ENCODE data around the gene C17orf78.
"Not testable (repeated sequence)": the region's sequence is repeated elsewhere in the genome, so short reads cannot be mapped to it uniquely, and the experiment has no call there.

Gene C17orf78

GRCh38 chr17:37405955-37406634 lies 30.3 kb downstream of the C17orf78 start:
- H3K4me3 ChIP-seq (ENCODE audit: low read depth, low read length): peak overlapping the region; percentile 78
- DNase-seq (ENCODE audit: low read depth): no peak
- TF ChIP-seq, protein P1, sequence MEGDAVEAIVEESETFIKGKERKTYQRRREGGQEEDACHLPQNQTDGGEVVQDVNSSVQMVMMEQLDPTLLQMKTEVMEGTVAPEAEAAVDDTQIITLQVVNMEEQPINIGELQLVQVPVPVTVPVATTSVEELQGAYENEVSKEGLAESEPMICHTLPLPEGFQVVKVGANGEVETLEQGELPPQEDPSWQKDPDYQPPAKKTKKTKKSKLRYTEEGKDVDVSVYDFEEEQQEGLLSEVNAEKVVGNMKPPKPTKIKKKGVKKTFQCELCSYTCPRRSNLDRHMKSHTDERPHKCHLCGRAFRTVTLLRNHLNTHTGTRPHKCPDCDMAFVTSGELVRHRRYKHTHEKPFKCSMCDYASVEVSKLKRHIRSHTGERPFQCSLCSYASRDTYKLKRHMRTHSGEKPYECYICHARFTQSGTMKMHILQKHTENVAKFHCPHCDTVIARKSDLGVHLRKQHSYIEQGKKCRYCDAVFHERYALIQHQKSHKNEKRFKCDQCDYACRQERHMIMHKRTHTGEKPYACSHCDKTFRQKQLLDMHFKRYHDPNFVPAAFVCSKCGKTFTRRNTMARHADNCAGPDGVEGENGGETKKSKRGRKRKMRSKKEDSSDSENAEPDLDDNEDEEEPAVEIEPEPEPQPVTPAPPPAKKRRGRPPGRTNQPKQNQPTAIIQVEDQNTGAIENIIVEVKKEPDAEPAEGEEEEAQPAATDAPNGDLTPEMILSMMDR (IDR thresholded peaks at IDR 0.05; ENCODE audit: control insufficient read depth, extremely low read depth, insufficient read depth): no peak

GRCh38 chr17:37406635-37407461 lies 31.1 kb downstream of the C17orf78 start, which contains the start of the genes ACACA and TADA2A:
ACACA (minus strand) TSS chr17:37406836; CDS start chr17:37406299, 537 bp downstream.
TADA2A (plus strand) TSS chr17:37406886; CDS start chr17:37411366, 4,480 bp downstream.
- TF ChIP-seq, protein P1 (IDR thresholded peaks at IDR 0.05; ENCODE audit: control insufficient read depth, extremely low read depth, insufficient read depth): no peak
- DNase-seq (ENCODE audit: low read depth): peak; percentile 40
- H3K4me3 ChIP-seq (ENCODE audit: low read depth, low read length): peak within 1 kb of the TSS; percentile 78

- H3K4me3 ChIP-seq (ENCODE audit: low read depth, low read length); DNase-seq (ENCODE audit: low read depth): not testable (repeated sequence)
These were observed 32.3 kb downstream of the C17orf78 start for GRCh38 chr17:37408145-37408479.

DNA sequence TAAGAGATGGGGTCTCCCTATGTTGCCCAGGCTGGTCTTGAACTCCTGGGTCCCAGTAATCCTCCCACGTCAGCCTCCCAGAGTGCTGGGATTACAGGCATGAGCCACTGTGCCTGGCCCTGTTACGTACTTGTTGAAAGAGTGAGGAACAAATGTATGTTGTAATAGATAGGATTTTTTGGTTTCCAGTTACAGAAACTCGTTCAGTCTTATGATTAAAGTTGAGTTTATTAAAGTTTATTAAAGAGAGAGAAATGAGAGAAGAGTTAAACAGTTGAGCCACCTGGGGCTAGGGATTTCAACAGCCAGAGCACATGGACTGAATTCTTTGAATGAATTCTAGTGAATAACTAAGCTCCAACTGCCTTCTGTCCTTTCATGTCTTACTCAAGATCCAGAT lies 34.6 kb downstream of the C17orf78 start:
- no peak overlapping the region for H3K4me3 ChIP-seq (ENCODE audit: low read depth, low read length)
- no peak for DNase-seq (ENCODE audit: low read depth)
- TF ChIP-seq, protein P1 (IDR thresholded peaks at IDR 0.05; ENCODE audit: control insufficient read depth, extremely low read depth, insufficient read depth): no peak

DNA sequence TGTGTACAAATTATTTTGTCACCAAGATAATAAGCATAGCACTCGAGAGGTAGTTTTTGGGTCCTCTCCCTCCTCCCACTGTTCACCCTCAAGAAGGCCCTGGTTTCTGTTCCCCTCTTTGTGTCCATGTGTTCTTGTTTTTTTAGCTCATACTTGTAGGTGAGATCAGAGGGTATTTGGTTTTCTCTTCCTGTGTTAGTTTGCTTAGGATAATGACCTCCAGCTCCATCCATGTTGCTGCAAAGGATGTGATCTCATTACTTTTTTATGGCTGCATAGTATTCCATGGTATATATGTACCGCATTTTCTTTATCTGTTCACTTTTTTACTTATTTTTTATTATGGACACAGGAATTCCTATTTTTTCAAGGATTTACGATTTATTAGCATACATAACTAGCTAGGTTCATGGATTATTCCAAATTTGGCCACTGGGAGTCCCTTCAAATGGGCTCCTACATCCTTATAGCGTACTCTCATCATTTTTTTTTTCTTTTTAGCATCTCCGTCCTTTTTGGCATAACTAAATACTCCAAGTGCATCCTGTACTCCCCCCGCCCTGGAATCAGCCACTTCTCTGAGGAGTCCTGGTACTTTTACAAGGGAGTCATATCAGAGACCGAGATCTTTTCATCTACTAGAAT lies 38.2 kb downstream of the C17orf78 start:
- no peak for DNase-seq (ENCODE audit: low read depth)
- no peak overlapping the region for H3K4me3 ChIP-seq (ENCODE audit: low read depth, low read length)
- TF ChIP-seq, protein P1 (IDR thresholded peaks at IDR 0.05; ENCODE audit: control insufficient read depth, extremely low read depth, insufficient read depth): no peak

- H3K4me3 ChIP-seq (ENCODE audit: low read depth, low read length): no peak overlapping the region
- DNase-seq (ENCODE audit: low read depth): no peak
- TF ChIP-seq, protein P1 (IDR thresholded peaks at IDR 0.05; ENCODE audit: control insufficient read depth, extremely low read depth, insufficient read depth): no peak
These were observed 42.1 kb downstream of the C17orf78 start for GRCh38 chr17:37417852-37418251.
